Measurements from ENCODE around the gene BCR. TPM values are rescaled to one million over a fixed set of nuclear protein-coding genes. Genes with fewer than 3 reads are reported as not detected.
"Not testable (repeated sequence)": the region's sequence is repeated elsewhere in the genome, so short reads cannot be mapped to it uniquely, and the experiment has no call there.

The BCR gene
- total RNA-seq, 2 experiments from 2014 or later: 20.6 to 40.2 TPM

DNA sequence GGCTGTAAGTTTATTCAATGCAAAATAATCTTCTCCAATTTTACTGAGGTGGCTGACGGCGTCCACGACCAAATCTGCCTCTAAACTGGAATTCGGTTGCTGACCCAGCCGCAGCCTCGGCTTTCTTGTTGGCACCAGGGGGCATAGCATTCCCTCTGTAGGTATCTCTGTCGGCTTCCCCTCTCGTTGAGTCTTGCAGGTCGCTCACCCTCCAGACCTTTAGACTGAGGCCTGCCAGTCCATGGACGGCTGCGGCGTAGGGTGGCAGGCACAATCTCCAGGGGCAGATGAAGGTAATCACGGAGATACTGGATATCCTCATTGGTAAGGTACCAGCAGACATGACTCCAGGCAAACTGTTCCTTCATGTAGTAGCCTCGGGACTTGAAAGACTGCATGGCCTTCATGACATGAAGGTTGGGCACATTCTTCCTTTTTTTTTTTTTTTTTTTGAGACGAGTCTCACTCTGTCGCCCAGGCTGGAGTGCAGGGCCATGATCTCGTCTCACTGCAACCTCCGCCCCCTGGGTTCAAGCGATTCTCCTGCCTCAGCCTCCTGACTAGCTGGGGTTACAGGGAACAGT lies 142.3 kb downstream of the BCR start:
- H3K27me3 Mint-ChIP-seq; H3K4me1 Mint-ChIP-seq; H3K27ac Mint-ChIP-seq; H3K36me3 Mint-ChIP-seq; H3K4me3 Mint-ChIP-seq; H3K9me3 Mint-ChIP-seq (ENCODE audit: low read depth); DNase-seq; ATAC-seq: not testable (repeated sequence)
- CTCF ChIA-PET: interaction anchor here (0.7 to 1.6 kb wide), 3 partner anchors 63 to 97 kb away, joined by 3 to 4 read pairs (median 3); no protein-coding TSS in a partner anchor

DNA sequence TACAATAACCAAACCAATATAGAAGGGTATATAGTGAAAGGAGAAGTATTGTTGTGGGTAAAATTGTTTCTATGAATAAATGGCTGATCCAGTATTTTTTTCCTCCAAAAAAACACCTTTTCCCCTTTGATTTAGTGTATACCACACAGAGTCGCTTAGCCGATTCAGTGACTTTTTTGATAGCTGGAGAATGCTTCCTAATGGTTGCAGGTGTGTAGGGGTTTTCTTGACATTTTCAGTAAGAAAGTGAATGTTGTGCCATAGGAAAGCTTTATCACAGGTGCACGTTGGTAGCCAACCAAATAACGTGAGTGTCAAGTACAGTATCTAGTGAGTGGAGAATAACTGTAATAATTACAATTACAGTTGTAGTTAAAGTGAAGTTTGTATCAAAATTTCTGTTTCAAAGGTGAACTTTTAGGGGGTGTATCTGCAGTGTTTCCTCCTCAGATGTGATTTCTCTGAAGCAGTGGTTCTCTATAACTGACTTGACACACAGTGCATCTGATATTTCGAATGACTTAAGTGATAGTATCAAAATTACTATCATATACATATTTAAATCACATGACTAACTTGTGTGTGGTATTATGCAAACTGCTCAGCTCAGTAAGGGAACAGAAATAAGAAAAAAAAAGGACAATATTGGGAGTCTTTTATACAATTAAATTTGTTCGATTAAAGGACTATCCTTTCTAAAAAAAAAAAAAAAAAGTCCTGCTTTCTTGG lies 143.8 kb downstream of the BCR start:
- peak; percentile 53 for ATAC-seq
- not testable (repeated sequence) for DNase-seq; H3K4me1 Mint-ChIP-seq; H3K27ac Mint-ChIP-seq; H3K9me3 Mint-ChIP-seq (ENCODE audit: low read depth); H3K36me3 Mint-ChIP-seq; H3K4me3 Mint-ChIP-seq
- peaks cover 10% of the 10 kb centered on the region for H3K27me3 Mint-ChIP-seq
- CTCF ChIA-PET: interaction anchor here (1.6 kb wide), 1 partner anchor 62 kb away, joined by 3 read pairs; no protein-coding TSS in a partner anchor

GRCh38 chr22:23325183-23325582 lies 144.9 kb downstream of the BCR start:
- Mint-ChIP-seq H3K4me1 (peaks cover 9% of the 10 kb centered on the region), H3K27me3 (peaks cover 10% of the 10 kb centered on the region), H3K27ac (no peak overlapping the region), H3K4me3 (no peak overlapping the region), H3K9me3 (ENCODE audit: low read depth) (no peaks in the 10 kb centered on the region), H3K36me3 (no peaks in the 10 kb centered on the region)
- DNase-seq (no peak), ATAC-seq (no peak)
- CTCF ChIA-PET: no interaction called here

DNA sequence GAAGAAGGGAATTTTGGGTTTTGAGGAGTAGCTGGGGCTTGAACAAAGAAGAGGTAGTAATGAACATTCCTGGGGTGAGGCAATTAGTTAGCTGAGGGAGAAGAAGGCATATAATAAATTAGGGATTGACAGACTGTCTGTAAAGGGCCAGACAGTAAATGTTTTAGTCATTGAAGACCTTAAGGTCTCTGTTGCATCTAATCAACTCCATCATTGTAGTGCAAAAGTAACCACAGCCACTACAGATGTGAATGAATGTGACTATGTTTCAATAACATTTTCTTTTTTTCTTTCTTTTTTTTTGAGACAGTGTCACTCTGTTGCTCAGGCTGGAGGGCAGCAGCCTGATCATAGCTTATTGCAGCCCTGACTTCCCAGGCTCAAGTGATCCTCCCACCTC lies 153.5 kb downstream of the BCR start:
- CTCF ChIA-PET, H3K4me1 Mint-ChIP-seq, ATAC-seq: not testable (repeated sequence)

DNA sequence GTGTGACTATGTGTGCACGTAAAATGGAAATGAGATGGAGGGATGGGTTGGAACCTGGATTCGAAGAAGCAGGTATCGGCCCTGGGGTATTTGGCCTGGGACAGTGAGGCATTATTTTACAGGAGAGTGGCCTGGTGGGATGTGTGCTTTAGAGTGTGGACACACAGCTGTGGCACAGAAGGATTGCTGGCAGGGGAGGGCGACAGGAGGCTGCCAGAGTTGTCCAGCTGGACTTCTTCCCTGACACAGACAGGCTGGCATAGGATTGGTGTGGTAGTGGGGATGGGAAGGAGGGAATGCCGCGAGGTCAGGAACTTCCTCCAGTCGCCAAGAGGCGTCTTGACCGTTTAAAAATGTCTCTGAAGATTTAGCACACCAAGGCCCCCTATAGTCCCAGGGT lies 157.4 kb downstream of the BCR start:
- not testable (repeated sequence) for H3K4me3 Mint-ChIP-seq

More for the DNA sequence above, 153.5 kb downstream of the BCR start:
- H3K4me3 Mint-ChIP-seq; H3K9me3 Mint-ChIP-seq (ENCODE audit: low read depth); H3K27me3 Mint-ChIP-seq; DNase-seq; H3K36me3 Mint-ChIP-seq; H3K27ac Mint-ChIP-seq: not testable (repeated sequence)

DNA sequence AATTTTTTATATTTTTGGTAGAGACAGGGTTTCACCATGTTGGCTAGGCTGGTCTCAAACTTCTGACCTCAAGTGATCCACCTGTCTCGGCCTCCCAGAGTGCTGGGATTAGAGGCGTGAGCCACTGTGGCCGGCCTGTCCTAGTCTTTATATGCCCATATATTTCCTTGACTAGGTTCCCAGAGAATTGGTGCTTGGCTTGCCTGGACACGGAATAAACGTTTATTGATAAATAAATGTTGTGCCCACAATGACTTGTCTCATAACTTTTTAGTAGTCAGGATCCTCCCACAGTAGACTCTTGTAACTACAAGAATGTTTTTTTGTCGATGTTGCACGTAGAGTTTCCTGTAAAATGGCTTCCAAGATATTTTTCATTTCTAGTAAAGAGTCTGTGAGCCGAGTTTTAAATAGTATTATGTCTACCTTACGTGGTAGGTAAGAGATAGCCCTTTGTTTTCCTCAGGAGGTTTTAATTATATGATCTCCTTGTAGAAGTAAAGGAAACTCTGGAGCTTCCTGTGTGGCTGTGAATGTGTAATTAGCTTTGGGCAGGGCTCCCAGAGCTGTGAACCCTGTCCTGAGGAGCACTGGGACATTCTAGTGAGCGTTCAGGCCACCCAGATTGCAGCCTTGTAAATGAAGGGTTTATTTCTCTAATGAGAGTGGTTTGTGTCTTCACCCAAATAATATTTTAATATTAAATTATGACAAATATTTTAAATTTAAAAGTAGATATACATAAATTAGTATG lies 161.8 kb downstream of the BCR start:
- H3K9me3 Mint-ChIP-seq (ENCODE audit: low read depth); H3K4me1 Mint-ChIP-seq; ATAC-seq; H3K27me3 Mint-ChIP-seq; DNase-seq; H3K36me3 Mint-ChIP-seq; H3K4me3 Mint-ChIP-seq; H3K27ac Mint-ChIP-seq; CTCF ChIA-PET: not testable (repeated sequence)

More for the DNA sequence above, 157.4 kb downstream of the BCR start:
- ATAC-seq; DNase-seq; H3K27ac Mint-ChIP-seq; H3K27me3 Mint-ChIP-seq; H3K4me1 Mint-ChIP-seq; H3K36me3 Mint-ChIP-seq; CTCF ChIA-PET; H3K9me3 Mint-ChIP-seq (ENCODE audit: low read depth): not testable (repeated sequence)

- Mint-ChIP-seq H3K9me3 (ENCODE audit: low read depth) (no peaks in the 10 kb centered on the region), H3K27me3 (peaks cover 58% of the 10 kb centered on the region), H3K4me3 (no peak overlapping the region), H3K4me1 (peaks cover 6% of the 10 kb centered on the region), H3K36me3 (no peaks in the 10 kb centered on the region), H3K27ac (no peak overlapping the region)
- DNase-seq (no peak), ATAC-seq (no peak)
- CTCF ChIA-PET: no interaction called here
Measured at GRCh38 chr22:23351321-23351720, 171.0 kb downstream of the BCR start.

GRCh38 chr22:23353004-23353403 lies 172.7 kb downstream of the BCR start:
- no peak for ATAC-seq
- Mint-ChIP-seq H3K4me1 (peaks cover 6% of the 10 kb centered on the region), H3K27ac (no peak overlapping the region), H3K27me3 (peaks cover 67% of the 10 kb centered on the region), H3K9me3 (ENCODE audit: low read depth) (no peaks in the 10 kb centered on the region), H3K4me3 (no peak overlapping the region), H3K36me3 (no peaks in the 10 kb centered on the region)
- CTCF ChIA-PET: no interaction called here
- DNase-seq: no peak

- CTCF ChIA-PET: no interaction called here
- DNase-seq (no peak), ATAC-seq (no peak)
- H3K4me3 Mint-ChIP-seq: no peak overlapping the region
- H3K27ac Mint-ChIP-seq: no peak overlapping the region
- H3K27me3 Mint-ChIP-seq: peaks cover 61% of the 10 kb centered on the region
- H3K9me3 Mint-ChIP-seq (ENCODE audit: low read depth): no peaks in the 10 kb centered on the region
- peaks cover 7% of the 10 kb centered on the region for H3K4me1 Mint-ChIP-seq
- no peaks in the 10 kb centered on the region for H3K36me3 Mint-ChIP-seq
Measured at GRCh38 chr22:23353696-23354095, 173.4 kb downstream of the BCR start.

- Mint-ChIP-seq H3K27ac (no peak overlapping the region), H3K4me3 (no peak overlapping the region), H3K4me1 (peaks cover 17% of the 10 kb centered on the region), H3K27me3 (peaks cover 53% of the 10 kb centered on the region), H3K36me3 (no peaks in the 10 kb centered on the region), H3K9me3 (ENCODE audit: low read depth) (no peaks in the 10 kb centered on the region)
- ATAC-seq (no peak), DNase-seq (no peak)
- CTCF ChIA-PET: no interaction called here
Measured at GRCh38 chr22:23356094-23356493, 175.8 kb downstream of the BCR start.

DNA sequence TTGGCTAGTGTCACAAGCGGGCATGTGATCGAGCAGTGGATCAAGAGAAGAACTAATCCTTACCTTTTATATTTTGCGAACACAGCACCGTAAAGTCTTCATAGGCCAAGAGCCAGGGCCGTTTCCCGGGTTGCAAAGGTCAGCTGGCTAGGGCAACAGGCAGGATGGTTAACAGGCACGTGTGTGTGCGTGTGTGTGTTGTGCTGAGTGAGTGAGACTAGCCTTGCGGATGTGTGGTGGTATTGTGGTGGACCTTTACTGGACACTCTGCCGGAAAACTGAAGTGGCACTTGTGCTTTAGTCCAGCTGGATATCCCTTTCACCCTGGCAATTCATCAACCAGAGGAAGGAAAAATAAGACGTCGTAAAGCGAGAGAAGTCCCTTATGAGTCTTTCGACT lies 176.7 kb downstream of the BCR start:
- Mint-ChIP-seq H3K27ac (no peak overlapping the region), H3K4me3 (no peak overlapping the region), H3K4me1 (peaks cover 17% of the 10 kb centered on the region), H3K36me3 (no peaks in the 10 kb centered on the region), H3K9me3 (ENCODE audit: low read depth) (no peaks in the 10 kb centered on the region), H3K27me3 (peaks cover 55% of the 10 kb centered on the region)
- ATAC-seq (no peak), DNase-seq (no peak)
- CTCF ChIA-PET: no interaction called here

GRCh38 chr22:23359583-23360123 lies 179.3 kb downstream of the BCR start:
- Mint-ChIP-seq H3K27me3 (peaks cover 37% of the 10 kb centered on the region), H3K4me3 (no peak overlapping the region), H3K27ac (no peak overlapping the region), H3K4me1 (peaks cover 11% of the 10 kb centered on the region), H3K36me3 (no peaks in the 10 kb centered on the region), H3K9me3 (ENCODE audit: low read depth) (no peaks in the 10 kb centered on the region)
- CTCF ChIA-PET: no interaction called here
- DNase-seq (no peak), ATAC-seq (no peak)

GRCh38 chr22:23361676-23362075 lies 181.4 kb downstream of the BCR start:
- ATAC-seq (no peak), DNase-seq (no peak)
- Mint-ChIP-seq H3K27ac (no peak overlapping the region), H3K9me3 (ENCODE audit: low read depth) (no peaks in the 10 kb centered on the region), H3K36me3 (no peaks in the 10 kb centered on the region), H3K4me1 (peaks cover 11% of the 10 kb centered on the region), H3K27me3 (peaks cover 38% of the 10 kb centered on the region), H3K4me3 (no peak overlapping the region)
- CTCF ChIA-PET: no interaction called here
